ENCODE measurements around the gene OR4X2.
"Not testable (repeated sequence)": the region's sequence is repeated elsewhere in the genome, so short reads cannot be mapped to it uniquely, and the experiment has no call there.

OR4X2 gene, protein sequence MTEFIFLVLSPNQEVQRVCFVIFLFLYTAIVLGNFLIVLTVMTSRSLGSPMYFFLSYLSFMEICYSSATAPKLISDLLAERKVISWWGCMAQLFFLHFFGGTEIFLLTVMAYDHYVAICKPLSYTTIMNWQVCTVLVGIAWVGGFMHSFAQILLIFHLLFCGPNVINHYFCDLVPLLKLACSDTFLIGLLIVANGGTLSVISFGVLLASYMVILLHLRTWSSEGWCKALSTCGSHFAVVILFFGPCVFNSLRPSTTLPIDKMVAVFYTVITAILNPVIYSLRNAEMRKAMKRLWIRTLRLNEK

GRCh38 chr11:48244804-48245203, at the start of gene OR4X2:
Gene OR4X2, plus strand, starts transcription at chr11:48245104. Its CDS starts 0 bp downstream, at chr11:48245104.
- no peak for DNase-seq

DNA sequence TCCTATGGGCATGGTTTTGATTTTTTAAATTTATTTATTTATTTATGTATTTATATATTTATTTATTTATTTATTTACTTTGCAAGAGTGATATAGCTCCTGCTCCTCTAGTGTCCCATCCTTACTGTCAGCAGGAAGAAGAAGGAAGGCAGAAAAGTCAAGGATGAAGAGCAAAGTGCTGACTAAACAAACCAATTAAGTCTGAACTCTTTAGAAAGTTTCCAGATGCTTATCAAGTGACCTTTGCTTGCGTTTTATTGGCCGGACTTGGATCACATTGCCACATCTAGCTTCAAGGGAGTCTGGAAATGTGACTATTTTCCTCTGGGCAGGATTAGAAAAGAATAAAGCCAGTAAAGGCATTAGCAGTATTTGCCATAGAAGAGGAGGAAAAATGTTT, 37.0 kb upstream of the OR4X2 start:
- no peak for DNase-seq

DNA sequence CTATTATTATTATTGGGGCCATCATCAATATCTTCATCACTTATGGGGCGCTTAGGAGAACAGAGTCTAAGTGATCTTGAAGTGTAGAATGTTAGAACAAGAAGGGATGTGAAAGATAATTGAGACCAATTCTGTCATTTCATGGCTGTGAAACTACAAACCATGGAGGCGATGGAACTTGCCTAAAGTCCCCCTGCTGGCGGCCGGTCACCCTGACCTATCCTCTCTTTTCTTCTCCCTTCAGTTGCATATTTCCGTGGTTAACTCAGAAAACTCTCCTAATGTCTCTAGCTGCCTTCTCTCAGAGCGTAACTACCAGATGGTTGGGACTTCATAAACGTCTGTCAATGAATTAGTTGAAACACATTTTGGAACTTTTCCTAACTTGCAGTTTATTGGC, 34.9 kb upstream of the OR4X2 start:
- peak in 1 of 2 donors; percentile 3 for DNase-seq

GRCh38 chr11:48216510-48216909, 28.4 kb upstream of the OR4X2 start, which contains the start of gene OR4B1:
Gene OR4B1, plus strand, starts transcription at chr11:48216810. Its CDS starts 0 bp downstream, at chr11:48216810.
- DNase-seq, result no peak

GRCh38 chr11:48228761-48229160, 16.1 kb upstream of the OR4X2 start:
- DNase-seq, result no peak

GRCh38 chr11:48230057-48230456, 14.8 kb upstream of the OR4X2 start:
- DNase-seq, result not testable (repeated sequence)

DNA sequence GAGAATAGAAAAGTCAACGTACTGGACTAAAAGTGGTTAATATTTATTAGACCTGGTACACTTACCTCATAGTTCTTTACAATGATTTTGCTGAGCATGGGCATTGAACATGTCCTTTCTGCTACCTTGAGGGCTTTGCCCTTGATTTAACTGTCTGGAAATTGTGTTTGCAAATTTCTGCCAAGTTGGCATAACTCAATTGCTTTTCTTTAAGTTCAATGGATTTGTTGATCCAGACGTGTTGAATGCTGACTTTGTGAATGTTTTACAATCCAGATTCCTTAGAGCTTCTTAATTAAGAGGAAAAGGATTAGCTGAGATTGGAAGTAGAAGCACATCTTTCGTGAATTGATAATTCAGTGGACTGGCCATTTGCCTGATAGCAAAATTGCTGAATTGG, 7.2 kb upstream of the OR4X2 start:
- DNase-seq, result no peak

DNA sequence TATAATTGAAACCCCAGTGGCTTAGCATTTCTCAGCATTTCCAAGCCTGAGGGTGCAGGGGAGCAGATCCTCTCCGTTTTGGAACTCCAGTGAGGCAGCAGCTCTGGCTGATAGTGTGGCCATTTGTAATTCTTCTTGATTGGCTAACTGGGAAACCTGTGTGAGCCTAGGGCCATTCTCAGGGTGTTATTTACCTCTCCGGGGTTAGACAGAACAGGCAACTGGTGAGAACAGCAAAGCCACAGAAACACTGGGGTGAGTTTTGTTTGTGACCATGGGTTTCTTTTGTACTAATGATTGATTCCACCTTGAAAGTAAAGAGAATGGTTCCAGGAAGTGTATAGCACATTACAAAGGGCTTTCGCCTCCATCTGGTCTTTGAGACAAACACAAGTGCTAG, 2.4 kb upstream of the OR4X2 start:
- DNase-seq, result no peak

DNA sequence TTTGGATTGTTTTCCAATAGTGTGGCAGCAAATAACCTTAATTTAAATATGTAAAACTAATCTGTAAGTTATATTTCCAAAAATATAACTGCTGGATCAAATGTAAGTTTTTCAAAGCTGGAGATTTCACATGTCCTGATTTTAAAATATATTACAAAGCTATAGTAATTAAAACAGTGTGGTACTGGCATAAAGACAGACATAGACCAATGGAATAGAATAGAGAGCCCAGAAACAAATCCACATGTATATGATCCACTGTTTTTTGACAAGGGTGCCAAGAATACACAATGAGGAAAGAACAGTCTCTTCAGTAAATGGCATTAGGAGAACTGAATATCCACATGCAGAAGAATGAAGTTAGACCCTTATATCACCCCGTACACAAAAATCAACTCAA, 4.0 kb downstream of the OR4X2 start:
- no peak for DNase-seq

- no peak for DNase-seq
Measured at GRCh38 chr11:48261600-48261999, 16.7 kb downstream of the OR4X2 start.

DNA sequence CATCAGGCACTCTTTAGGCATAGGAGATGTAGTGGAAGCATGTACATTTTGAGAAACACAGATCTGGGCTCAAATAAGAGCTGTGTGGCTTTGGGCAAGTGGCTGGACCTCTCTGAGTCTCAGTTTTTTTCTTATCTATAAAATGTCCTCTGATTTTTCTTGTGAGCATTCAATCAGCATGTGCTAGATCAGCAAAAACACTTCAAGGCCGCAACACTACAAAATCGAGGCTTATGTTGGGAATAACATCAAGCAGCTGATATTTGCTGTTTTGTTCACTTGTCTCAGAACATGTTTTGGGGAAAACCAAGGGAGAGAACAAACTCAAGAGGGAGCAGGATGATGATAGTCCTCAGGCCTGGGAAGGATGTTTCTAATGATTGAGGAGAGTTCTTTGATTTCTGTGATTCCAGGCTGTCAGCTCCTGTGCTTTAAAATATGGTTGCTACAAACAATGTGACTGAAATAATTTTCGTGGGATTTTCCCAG, 18.6 kb downstream of the OR4X2 start, which contains the start of gene OR4X1:
Gene OR4X1 (plus strand): TSS at position 439 of the 489 bp plus-strand sequence. CDS start 0 bp downstream, at position 439.
- no peak for DNase-seq

DNA sequence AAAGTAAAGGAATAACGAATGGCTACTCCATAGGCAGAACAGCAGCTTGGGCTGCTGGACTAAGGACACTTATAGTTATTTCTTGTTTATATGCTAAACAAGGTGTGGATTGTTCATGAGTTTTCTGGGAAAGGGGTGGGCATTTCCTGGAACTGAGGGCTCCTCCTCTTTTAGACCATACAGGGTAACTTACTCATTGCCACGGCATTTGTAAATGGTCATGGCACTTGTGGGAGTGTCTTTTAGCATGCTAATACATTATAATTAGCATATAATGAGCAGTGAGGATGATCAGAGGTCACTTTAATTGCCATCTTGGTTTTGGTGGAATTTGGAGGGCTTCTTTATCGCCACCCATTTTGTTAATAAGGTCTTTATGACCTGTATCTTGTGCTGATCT, 25.7 kb downstream of the OR4X2 start:
- DNase-seq, result no peak

DNA sequence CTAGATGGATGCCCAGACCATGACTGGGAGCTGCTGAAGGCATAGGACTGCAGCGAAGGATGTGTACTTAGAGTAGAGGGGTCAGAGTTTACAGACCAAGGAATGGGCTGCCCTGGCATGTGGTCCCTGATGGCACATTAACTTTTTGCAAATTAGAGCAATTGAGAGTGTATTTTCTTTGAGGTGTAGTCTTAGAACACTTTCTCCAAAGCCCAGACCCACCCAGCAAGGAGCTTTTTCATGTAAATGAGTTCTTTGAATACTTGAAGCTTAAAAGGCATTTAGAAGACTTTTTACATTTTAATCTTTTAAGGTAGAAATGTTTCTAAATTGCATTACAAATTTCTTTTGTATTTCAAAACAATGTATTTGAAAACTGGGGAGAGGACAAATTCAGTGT, 27.7 kb downstream of the OR4X2 start:
- DNase-seq, result no peak
